SHP77 (cell line): ENCODE data around the gene CD300LF.

ENCODE experiments used
- DNase-seq, 2 experiments: peaks; one replicate each; lab custom pipeline; 2025; lab: John Stamatoyannopoulos, UW

CD300LF gene

GRCh38 chr17:74712756-74713155 lies at the start of gene CD300LF:
TSS of gene CD300LF (minus strand) at chr17:74712923. CDS start at chr17:74712866, 57 bp downstream.
- DNase-seq, result no peak

GRCh38 chr17:74761931-74762330 lies 49.2 kb upstream of the CD300LF start:
- no peak for DNase-seq

DNA sequence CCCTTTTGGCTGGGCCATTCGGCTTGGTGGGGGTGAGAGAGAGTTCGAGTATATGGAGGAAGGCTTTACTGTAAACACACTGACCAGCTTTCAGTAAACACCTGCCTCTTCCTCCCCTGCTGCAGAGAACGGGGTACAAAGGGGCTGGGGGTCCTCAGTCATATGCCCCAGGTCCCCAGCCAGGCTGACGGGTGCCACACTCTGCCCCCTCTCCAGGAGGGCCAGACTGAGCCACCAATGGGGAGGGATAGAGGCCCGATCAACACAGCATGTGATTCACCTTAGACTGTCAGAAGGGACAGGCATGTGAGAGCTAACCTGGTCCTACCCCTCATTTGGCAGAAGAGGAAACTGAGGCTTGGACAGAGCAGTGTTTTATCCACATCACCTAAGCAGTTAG lies 48.7 kb upstream of the CD300LF start:
- no peak for DNase-seq

- peak in 1 of 2 experiments; percentile 40 for DNase-seq
These were observed 47.8 kb upstream of the CD300LF start for GRCh38 chr17:74760404-74761105.

GRCh38 chr17:74759941-74760340 lies 47.2 kb upstream of the CD300LF start:
- no peak for DNase-seq

DNA sequence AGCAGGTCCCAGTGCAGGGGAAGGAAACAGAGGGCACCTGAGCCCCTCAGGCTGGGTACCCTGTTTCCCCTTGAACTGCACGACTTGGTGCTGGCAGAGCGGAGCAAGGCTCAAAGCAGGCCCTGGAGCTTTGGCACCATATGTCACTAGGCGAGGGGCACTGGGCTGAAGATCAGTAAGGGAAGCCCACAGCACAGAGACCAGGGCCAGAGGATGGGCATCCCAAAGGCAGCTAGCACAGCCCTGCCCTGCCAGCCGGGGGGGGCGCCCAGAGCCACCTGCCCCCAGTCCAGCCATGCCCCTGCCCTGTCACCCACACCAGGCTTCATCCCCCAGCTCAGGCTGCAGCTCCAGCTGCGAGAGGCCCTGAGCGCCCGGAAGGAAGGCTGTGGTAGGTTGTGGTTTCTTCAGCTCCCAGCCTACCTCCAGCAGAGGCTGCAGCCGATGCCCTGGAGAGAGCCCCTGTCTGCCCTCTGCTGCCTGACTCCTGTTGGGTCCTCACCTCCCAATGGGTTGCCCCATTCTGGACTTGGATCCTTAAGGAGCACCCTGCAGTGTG lies 46.6 kb upstream of the CD300LF start:
- no peak for DNase-seq

- no peak for DNase-seq
These were observed 46.1 kb upstream of the CD300LF start for GRCh38 chr17:74758848-74759168.

DNA sequence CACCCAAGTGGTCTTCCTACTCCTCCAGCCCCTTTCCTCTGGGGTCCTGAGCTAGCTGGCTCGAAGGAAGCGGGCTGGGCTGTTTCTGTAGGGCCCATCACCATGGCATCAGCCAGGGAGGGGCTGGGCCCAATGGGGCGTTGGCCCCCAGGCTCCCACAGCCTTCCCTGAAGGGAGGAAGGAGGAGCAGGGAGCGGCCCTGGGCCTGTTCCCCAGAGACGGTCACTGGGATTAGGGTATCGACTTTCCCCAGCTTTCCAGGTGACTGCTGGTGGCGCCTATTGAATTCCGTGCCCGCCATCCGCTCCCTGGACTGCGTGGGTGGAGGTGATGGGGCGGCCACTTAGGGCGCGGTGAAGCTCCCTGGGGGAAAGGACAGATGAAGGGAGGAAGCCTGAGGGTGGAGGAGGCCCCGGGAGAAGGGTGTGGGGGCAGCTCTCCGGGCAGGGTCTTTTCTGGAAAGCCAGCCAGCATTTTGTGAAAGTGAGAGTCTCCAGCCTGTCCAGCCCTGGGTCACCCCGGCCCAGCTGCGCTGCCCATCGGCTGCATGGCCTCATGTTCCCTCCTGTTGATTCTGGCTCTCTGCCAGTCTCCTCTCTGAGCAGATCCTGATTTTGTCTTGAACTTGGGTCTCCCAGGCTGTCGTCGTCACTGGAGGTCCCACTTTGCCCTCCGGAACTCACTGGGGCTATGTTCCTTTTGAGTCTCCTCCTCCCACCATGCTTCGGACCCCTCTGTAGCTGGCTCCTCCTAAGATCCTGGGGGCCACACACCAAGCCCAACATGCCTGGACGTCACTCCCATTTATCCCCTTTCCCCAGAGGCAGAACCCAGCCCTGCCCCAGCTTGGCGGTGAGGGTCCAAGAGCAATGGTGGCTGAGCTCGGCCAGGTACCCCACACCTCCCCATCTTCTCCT lies 45.5 kb upstream of the CD300LF start:
- peak; percentile 28 to 74 for DNase-seq

GRCh38 chr17:74757502-74757901 lies 44.8 kb upstream of the CD300LF start:
- DNase-seq, result peak in 1 of 2 experiments; percentile 44

- DNase-seq, result no peak
These were observed 44.2 kb upstream of the CD300LF start for GRCh38 chr17:74756891-74757290.

DNA sequence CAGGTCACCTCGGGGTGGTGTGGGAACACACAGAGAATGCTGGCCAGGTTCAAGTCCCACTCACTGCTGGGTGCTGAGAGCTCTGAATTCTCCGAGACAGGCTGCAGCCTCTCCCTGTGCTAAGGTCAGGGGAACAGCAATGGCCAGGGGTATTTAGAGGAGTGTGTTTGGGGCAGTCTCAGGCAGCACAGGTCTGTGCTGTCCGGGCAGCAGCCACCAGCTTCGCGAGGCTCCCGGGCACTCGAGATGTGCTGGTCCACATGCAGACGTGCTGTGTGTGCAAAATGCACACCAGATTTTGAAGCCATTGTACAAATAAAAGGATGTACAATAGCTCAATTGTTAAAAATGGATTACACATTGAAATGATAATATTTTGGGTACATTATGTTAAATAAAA lies 42.8 kb upstream of the CD300LF start:
- DNase-seq, result no peak

DNA sequence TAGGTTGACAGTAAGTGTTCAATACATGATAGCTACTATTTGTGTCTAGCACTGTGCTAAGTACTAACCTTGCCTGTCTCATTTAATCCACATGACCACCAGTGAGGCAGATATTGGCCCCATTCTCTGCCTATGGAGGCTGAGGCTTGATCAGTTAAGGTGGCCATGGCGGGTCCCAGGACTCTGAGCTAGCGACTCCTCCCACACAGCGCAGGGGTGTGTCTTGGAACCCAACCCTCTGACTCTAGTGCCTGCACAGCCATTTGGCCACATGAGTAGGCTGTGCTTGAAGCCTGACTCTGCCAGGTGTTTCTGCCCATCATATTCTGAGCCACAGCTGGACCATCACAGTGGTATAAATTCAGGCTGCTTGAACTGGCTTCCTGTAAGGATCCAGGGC lies 42.1 kb upstream of the CD300LF start:
- DNase-seq, result no peak

DNA sequence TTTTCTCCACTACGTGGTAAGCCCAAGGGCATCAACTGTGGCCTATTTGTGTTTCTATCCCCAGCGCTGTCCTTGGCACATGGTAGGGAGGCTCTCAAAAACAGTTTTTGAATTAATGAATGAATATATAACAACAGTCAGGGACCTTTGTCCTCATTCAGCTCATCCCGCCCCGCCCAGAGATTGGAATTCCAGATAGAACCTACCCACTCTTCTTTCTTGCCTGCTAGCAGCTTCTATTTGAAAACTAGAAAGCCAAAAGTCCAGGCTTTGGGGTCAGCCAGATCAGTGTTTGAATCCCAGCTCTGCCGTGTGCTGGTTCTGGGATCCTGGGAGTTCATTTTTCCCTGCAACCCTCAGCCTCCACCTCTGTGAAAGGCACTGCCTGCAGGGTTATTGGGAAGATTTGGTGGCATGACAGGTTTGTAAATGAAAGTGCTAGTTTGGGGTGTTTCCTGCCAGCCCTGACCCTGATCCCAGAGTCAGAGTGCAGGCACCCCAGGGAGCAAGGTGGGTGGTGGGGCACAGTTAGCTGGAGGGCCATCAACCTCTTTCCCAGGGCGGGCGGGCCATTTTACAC lies 40.2 kb upstream of the CD300LF start:
- no peak for DNase-seq

DNA sequence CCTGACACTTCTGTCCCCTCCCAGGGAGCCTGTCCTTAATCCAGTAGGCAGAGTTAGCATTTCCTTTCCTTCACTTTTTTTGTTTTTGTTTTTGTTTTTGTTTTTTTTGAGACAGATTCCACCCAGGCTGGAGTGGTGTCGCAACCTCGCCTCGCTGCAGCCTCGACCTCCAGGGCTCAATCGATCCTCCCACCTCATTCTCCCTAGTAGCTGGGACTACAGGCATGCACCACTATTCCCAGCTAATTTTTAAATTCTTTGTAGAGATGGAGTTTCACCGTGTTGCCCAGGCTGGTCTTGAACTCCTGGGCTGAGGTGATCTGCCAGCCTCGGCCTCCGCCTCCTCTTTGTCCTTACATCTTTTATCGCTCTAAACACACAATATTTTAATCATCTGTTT lies 39.7 kb upstream of the CD300LF start:
- DNase-seq, result no peak

- DNase-seq, result no peak
These were observed 37.8 kb upstream of the CD300LF start for GRCh38 chr17:74750327-74751069.

- no peak for DNase-seq
These were observed 37.3 kb upstream of the CD300LF start for GRCh38 chr17:74750039-74750326.

- no peak for DNase-seq
These were observed 36.7 kb upstream of the CD300LF start for GRCh38 chr17:74749279-74750038.

DNA sequence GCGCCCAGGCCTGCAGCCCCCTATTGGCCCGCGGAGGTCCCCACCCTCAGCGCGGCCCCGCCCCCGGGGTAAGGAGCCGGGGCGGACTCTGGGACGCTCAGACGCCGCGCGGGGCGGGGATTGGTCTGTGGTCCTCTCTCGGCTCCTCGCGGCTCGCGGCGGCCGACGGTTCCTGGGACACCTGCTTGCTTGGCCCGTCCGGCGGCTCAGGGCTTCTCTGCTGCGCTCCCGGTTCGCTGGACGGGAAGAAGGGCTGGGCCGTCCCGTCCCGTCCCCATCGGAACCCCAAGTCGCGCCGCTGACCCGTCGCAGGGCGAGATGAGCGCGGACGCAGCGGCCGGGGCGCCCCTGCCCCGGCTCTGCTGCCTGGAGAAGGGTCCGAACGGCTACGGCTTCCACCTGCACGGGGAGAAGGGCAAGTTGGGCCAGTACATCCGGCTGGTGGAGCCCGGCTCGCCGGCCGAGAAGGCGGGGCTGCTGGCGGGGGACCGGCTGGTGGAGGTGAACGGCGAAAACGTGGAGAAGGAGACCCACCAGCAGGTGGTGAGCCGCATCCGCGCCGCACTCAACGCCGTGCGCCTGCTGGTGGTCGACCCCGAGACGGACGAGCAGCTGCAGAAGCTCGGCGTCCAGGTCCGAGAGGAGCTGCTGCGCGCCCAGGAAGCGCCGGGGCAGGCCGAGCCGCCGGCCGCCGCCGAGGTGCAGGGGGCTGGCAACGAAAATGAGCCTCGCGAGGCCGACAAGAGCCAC lies 36.0 kb upstream of the CD300LF start, which contains the start of gene NHERF1:
NHERF1 (plus strand) TSS at position 100 of the 750 bp plus-strand sequence; CDS start at position 319, 219 bp downstream.
- DNase-seq, result peak; percentile 92 to 95

GRCh38 chr17:74748279-74748528 lies 35.5 kb upstream of the CD300LF start:
- no peak for DNase-seq

GRCh38 chr17:74746922-74747321 lies 34.2 kb upstream of the CD300LF start:
- DNase-seq, result no peak

- DNase-seq, result no peak
These were observed 33.7 kb upstream of the CD300LF start for GRCh38 chr17:74746376-74746775.
